HG02759 (cell line): ENCODE measurements around the gene CST3.

ENCODE experiments used
- ATAC-seq: cut with Tn5 transposase; IDR thresholded peaks from one replicate; pipeline ENCODE4 v1.9.1; 2021; ENCODE audit warnings: mild to moderate bottlenecking, moderate library complexity; ENCODE audit not compliant: unreplicated experiment

CST3 gene

DNA sequence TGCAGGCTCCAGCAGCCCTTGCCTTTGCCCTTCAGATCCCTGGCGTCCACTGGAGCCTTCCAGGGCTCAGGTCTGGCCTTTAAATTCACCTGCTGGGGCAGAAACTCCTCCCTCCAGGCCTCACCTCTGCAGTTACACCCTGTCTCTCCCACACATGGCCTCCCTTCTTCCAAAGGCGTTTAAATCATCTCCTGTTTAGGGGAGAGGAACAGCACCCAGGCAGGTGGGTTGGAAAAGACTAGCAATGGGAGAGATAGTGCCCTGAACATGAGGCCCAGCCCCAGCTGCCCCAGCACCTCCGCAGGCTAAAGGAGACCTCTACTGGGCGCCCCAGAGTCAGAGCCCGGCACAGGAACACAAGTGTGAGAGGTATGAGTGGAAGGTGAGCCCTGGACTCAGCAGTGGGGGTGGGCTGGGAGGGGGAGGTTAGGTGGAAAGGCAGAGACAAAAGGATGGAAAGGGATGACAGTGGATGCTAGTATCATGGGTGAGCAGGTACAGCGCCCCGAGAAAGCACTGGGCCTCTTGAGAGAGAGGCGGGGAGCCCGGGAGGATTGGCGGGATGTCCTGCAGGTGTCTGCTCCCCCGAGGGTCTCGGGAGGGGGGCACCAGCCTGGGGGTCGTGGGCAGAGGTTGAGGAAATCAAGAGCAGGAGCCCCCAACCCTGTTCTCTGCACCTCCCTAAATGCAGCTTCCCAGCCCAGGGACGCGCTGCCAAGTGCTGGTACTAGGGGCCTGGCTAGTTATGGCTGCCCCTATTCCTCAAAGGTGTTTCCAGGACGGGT, 31.7 kb downstream of the CST3 start, which contains the start of gene CST9:
CST9 (minus strand) TSS at position 51 of the 785 bp plus-strand sequence. CDS start 53 bp downstream, outside the sequence.
- ATAC-seq: no peak

- no peak for ATAC-seq
Measured at GRCh38 chr20:23604306-23604705, 33.4 kb downstream of the CST3 start.

DNA sequence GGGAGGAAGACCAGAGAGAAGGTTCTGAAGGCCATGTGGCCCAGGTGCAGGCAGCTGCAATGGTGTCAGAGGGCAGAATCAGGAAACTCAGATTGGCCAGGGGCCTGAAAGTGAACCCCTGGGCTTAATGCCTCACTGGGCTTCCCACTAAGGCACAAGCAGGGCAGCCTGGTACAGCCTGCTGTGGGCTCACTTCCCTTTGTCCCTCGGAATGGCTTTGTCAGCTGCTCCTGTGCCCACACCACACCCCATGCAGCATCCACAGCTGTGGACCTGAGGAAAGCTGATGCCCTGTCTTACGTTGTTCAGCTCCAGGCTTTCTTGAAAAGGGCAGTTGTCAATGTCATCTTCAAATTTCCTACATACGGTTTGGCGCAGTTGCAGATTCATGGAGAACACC, 34.4 kb downstream of the CST3 start:
- ATAC-seq: no peak

GRCh38 chr20:23602699-23603098, 35.1 kb downstream of the CST3 start:
- ATAC-seq: no peak

DNA sequence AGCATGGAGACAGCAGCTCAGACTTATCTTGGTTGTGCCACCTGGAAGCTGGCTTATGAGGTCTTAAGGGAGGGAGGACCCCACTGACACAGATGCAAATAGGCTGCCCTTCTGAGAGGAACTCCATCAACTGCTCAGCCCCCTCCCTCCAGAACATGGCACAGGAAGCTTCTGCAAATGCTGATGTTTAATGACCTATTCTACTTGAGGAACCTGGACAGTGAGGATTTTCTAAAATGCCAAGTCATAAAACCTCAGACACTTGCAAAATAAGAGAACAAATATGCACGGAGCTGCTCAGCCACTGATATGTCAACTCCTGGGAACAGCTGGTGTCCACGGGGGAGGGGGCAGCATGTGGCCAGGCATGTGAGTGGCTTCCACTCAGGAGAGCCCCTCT, 35.5 kb downstream of the CST3 start:
- no peak for ATAC-seq

DNA sequence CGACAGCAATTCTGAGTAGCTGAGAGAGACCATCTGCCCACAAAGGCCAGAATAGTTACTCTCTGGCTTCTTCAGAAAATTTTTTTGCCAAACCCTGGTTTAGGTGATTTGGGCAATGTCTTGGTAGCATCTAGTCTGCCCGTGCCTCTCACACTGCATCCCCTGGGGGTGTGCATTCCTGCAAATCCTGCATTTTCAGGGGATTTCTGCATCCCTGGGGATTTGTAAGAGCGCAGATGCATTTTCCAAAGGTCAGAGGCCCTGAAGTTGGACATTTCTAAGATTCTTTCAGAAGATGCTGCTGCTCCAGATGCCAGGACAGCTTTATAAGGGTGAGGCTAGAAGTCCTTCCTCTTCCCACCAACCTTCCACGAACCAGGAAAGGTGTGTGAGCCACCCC, 36.0 kb downstream of the CST3 start:
- ATAC-seq: no peak

GRCh38 chr20:23598481-23598880, 39.3 kb downstream of the CST3 start:
- ATAC-seq: no peak

GRCh38 chr20:23596579-23597250, 41.0 kb downstream of the CST3 start:
- no peak for ATAC-seq

DNA sequence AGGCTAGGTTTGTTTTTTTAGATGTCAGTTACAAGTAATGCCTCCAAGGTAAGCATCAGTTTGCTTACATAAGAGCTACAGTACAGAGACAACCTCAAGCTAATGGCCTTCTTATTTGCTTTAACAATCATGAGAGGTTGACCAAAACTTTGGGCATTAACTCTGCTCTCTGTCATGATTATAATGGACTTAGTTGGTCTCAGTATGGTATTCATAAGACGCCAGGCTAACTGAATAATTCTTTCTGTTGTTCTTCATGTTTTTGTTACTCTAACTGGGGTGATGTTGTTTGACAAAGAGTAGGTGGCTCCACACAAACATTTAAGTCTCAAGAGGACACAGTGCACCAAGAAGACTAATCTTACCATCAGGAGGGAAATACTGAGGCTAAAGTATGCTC, 41.8 kb downstream of the CST3 start:
- ATAC-seq: no peak

- no peak for ATAC-seq
Measured at GRCh38 chr20:23588434-23589403, 49.0 kb downstream of the CST3 start.

DNA sequence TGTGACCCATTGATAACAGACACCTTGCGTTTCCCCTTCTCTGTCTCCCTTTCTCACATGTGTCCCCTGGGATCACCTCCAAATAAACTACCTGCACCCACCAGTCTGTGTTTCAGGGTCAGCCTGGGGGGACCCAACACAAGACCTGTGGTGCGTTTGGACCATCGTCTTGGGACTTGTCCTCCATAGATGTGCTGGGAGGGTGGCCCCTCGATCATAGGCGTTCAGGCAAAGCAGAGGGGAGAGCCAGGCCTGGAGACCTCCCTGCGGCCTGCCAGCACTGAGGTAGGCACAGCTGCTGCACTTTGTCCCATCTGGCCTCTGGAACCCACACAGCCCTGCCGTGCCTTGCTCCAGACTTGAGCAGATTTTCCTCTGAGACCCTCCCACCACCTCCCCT, 50.1 kb downstream of the CST3 start:
- ATAC-seq: no peak

- ATAC-seq: no peak
Measured at GRCh38 chr20:23586735-23587525, 50.8 kb downstream of the CST3 start.

GRCh38 chr20:23585808-23586734, 51.7 kb downstream of the CST3 start:
- ATAC-seq: no peak

DNA sequence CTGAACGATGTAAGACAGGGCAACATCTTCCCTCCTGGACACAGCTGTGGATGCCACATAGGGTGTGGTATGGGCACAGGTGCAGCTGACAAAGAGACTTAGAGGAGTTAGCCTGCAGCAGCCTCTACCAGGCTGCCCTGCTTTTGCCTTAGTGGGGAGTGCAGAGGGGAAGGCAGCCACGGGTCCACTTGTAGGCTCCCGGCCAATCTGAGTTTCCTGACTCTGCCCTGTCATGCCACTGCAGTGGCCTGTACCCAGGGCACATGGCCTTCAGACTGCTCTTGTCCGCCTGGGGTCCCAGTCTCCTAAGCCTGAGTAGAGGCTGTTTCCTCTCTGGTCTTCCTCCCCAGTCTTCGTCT, 52.3 kb downstream of the CST3 start:
- ATAC-seq: no peak

DNA sequence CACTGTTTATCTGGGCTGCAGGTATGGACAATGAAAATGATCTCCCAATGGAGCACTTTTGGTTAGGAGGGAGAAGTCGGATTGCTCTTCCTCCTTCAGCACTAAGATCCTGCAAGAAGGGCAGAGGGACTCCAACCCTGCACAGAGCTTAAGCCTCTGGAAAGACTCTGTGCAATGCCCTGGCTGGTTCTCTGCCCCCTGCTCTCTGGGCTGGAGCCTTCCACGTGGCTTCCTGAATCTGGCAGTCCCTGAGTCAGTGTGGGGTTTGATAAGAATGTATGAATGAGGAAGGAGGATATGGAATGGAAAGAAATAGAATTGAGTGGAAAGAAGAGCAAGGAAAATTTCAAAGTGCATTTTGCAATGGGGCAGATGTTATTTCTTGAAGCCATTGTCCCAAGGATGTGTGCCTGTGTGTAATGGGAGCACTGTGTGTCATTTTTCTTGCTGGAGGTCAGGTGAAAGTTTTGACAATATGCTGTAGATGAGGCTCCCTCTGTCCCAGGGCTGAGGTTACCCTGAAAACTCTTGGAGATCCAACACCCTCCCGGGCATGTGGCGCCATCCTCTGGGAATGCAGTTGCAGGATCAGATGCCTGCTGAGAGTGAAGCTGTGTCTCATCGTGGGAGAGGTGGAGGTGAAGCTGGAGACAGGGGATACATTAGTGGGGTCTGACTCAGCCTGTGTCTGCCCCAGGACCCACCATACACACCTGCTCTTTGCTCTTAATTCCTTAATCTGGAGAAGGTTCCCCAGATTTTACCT, 53.1 kb downstream of the CST3 start:
- no peak for ATAC-seq
